Measurements from ENCODE around the gene PTPMT1. TPM values are rescaled to one million over a fixed set of nuclear protein-coding genes. Genes with fewer than 3 reads are reported as not detected.
"Not testable (repeated sequence)": the region's sequence is repeated elsewhere in the genome, so short reads cannot be mapped to it uniquely, and the experiment has no call there.

The PTPMT1 gene, protein sequence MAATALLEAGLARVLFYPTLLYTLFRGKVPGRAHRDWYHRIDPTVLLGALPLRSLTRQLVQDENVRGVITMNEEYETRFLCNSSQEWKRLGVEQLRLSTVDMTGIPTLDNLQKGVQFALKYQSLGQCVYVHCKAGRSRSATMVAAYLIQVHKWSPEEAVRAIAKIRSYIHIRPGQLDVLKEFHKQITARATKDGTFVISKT
- 58.2 TPM for polyA plus RNA-seq (2012; ENCODE audit: low read depth, missing spikeins)

DNA sequence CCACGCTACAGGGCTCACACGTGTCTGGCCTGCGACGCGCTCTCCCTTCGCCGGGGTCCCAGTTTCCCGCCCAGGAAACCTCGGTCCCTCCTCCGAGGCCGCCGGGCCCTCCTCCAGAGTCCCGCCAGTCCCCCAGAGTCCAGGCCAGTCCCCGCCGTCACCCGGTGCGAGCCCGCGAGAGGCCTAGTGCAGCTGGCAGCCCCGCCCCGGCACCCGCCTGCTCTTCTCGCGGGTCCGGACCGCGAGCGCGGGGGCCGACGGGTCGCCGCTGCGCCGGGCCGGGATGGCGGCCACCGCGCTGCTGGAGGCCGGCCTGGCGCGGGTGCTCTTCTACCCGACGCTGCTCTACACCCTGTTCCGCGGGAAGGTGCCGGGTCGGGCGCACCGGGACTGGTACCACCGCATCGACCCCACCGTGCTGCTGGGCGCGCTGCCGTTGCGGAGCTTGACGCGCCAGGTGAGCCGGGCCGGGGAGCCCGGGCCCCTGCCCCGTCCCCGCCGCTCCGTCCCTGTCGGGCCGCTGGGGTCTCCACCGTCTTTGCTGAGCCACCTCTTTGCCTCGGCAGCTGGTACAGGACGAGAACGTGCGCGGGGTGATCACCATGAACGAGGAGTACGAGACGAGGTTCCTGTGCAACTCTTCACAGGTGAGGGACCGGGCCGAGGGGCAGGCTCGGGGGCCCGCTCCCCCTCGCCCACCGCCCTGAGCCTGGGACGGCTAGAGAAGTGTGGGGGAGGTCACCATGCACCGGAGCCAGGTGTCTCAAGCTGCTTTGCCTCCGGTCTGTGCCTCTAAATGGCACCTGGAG is at the start of gene PTPMT1:
TSS of gene PTPMT1 (plus strand) at position 260 of the 809 bp plus-strand sequence. CDS start at position 284, 24 bp downstream.
- FAIRE-seq: peak; percentile 83
- TF ChIP-seq POU2F2 (IDR thresholded peaks at IDR 0.05; ENCODE audit: low read depth, low read length) (peak; percentile 73), PAX5 (IDR thresholded peaks at IDR 0.05; ENCODE audit: insufficient read depth, low read length, severe bottlenecking) (no peak), POLR2AphosphoS5 (IDR thresholded peaks at IDR 0.05; ENCODE audit: low read depth, low read length) (peak; percentile 77), POLR2A (IDR thresholded peaks at IDR 0.05; ENCODE audit: low read depth, low read length) (peak; percentile 86), TAF1 (IDR thresholded peaks at IDR 0.05; ENCODE audit: low read depth, low read length) (peak; percentile 84), SPI1 (IDR thresholded peaks at IDR 0.05; ENCODE audit: low read depth, low read length) (no peak)
- DNase-seq (ENCODE audit: insufficient read length, low spot score): peak; percentile 74

DNA sequence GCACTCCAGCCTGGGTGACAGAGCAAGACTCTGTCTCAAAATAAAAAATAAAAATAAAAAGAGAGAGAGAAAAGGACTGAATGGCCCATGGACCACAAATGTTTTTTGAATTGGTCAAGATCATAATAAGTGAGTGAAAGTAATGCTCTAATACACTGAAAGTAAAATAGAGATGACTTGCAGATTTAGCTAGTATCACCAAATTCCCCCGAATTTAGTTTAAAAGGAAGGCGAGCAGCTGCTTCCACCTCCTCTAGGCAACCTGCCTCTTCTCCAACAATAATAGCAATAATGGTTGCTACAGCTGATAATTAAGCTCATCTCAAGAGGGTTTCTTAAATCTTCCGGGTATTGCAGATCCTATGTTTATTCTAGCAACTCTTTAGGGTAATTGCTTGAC is 49.2 kb upstream of the PTPMT1 start:
- DNase-seq (ENCODE audit: insufficient read length, low spot score) (no peak), FAIRE-seq (no peak)
- TF ChIP-seq POU2F2 (IDR thresholded peaks at IDR 0.05; ENCODE audit: low read depth, low read length) (no peak), POLR2A (IDR thresholded peaks at IDR 0.05; ENCODE audit: low read depth, low read length) (no peak), TAF1 (IDR thresholded peaks at IDR 0.05; ENCODE audit: low read depth, low read length) (no peak), PAX5 (IDR thresholded peaks at IDR 0.05; ENCODE audit: insufficient read depth, low read length, severe bottlenecking) (no peak), POLR2AphosphoS5 (IDR thresholded peaks at IDR 0.05; ENCODE audit: low read depth, low read length) (no peak), SPI1 (IDR thresholded peaks at IDR 0.05; ENCODE audit: low read depth, low read length) (no peak)

DNA sequence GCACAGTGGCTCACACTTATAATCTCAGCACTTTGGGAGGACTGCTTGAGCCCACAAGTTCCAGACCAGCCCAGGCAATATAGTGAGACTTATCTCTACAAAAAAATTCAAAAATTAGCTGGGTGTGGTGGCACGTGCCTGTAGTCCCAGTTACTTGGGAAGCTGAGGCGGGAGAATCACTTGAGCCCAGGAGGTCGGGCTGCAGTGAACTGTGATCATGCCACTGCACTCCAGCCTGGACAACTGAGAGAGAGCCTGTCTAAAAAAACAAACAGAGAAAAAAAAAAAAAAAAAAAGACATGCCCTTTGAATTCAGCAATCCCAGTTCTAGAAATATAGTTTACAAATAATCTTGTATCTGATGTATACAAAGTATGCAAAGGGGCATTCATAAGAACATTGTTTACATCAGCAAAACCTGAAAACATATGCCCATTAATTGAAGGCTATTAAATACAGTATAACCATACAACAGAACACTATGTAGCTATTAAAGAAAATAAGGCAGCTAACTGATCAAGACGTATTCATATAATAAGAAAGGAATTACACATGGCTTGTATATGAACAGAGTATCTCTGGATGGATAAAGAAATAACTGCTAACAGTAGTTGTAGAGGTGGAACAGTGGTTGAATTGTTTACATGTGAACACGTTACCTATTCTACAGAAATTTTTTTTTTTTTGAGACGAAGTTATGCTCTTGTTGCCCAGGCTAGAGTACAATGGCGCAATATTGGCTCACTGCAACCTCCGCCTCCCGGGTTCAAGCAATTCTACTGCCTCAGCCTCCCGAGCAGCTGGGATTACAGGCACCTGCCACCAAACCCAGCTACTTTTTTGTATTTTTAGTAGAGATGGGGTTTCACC is 48.2 kb upstream of the PTPMT1 start:
- DNase-seq (ENCODE audit: insufficient read length, low spot score) (no peak), FAIRE-seq (no peak)
- TF ChIP-seq POLR2A (IDR thresholded peaks at IDR 0.05; ENCODE audit: low read depth, low read length): no peak
- TF ChIP-seq SPI1 (IDR thresholded peaks at IDR 0.05; ENCODE audit: low read depth, low read length): no peak

DNA sequence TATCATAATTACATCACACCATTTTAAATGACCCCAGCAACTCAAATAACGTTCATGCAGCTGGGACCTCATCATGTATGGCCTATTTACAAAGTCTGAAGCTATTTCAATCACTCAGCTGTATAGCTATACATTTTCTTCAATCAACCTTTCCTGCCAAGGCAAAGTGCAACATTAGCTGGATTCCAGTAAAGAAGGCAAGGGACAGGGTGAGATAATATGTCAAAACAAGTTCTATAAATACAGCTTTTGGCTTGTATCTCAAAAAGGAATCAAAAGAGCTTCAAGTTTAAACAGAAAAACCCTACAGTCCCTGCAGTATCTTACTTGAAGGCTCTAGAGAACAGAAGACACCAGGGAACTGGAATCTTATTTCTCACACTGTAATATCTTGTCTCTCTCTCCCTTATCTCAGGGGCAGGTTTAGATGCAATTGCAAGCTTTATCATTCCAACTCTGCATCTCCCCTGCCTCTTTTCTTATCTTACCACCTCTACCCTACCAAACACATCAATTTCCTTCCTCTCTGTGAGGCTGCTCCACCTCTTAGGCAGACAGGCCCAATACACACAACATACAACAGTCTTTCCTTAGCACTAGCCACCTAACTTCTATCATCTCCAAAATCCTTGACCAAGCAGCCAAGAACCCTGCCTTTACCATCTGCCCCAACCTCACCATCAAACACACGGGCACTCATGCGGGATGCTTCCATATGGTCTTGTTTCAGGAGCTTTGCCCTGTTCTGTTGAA is 47.0 kb upstream of the PTPMT1 start:
- peak; percentile 52 for FAIRE-seq
- DNase-seq (ENCODE audit: insufficient read length, low spot score): no peak
- TF ChIP-seq SPI1 (IDR thresholded peaks at IDR 0.05; ENCODE audit: low read depth, low read length): no peak
- no peak for TF ChIP-seq POLR2A (IDR thresholded peaks at IDR 0.05; ENCODE audit: low read depth, low read length)
- TF ChIP-seq TAF1 (IDR thresholded peaks at IDR 0.05; ENCODE audit: low read depth, low read length): no peak
- no peak for TF ChIP-seq POU2F2 (IDR thresholded peaks at IDR 0.05; ENCODE audit: low read depth, low read length)
- no peak for TF ChIP-seq PAX5 (IDR thresholded peaks at IDR 0.05; ENCODE audit: insufficient read depth, low read length, severe bottlenecking)
- TF ChIP-seq POLR2AphosphoS5 (IDR thresholded peaks at IDR 0.05; ENCODE audit: low read depth, low read length): no peak

DNA sequence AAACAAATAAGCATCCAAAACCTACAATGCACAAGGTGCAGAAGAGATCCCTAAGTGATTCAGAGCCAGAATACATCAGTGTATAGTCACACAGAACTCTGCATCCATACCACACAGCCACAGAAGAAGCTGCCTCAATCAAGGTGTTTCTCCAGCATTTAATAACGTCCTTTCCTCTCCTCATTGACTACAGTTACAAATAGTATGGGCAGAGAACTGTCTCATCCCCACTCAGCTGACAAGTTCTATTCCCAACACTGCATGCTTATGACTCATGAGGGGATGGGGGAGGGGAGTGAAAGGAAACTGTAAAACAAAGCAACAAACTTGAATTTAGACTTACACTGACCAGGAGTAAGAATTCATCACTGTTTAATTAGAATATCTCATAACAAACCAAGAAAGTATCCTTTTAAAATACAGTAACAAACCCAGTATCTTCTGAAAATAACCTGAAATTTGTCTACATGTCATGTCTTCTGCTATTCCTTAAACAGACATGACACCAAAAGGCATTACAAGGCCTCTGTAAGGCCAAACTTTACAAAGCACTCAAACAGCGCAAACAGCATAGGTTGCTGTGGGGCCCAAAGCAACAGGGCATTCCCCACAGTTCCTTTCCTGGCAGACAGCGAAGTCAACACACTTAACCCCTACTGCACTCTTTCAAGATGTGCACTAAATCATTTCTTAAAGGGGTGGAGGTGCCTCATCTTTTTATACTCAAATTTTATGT is 41.7 kb upstream of the PTPMT1 start:
- DNase-seq (ENCODE audit: insufficient read length, low spot score) (no peak), FAIRE-seq (peak; percentile 38)
- TF ChIP-seq POU2F2 (IDR thresholded peaks at IDR 0.05; ENCODE audit: low read depth, low read length) (no peak), POLR2AphosphoS5 (IDR thresholded peaks at IDR 0.05; ENCODE audit: low read depth, low read length) (no peak), POLR2A (IDR thresholded peaks at IDR 0.05; ENCODE audit: low read depth, low read length) (no peak), SPI1 (IDR thresholded peaks at IDR 0.05; ENCODE audit: low read depth, low read length) (no peak), TAF1 (IDR thresholded peaks at IDR 0.05; ENCODE audit: low read depth, low read length) (no peak)

DNA sequence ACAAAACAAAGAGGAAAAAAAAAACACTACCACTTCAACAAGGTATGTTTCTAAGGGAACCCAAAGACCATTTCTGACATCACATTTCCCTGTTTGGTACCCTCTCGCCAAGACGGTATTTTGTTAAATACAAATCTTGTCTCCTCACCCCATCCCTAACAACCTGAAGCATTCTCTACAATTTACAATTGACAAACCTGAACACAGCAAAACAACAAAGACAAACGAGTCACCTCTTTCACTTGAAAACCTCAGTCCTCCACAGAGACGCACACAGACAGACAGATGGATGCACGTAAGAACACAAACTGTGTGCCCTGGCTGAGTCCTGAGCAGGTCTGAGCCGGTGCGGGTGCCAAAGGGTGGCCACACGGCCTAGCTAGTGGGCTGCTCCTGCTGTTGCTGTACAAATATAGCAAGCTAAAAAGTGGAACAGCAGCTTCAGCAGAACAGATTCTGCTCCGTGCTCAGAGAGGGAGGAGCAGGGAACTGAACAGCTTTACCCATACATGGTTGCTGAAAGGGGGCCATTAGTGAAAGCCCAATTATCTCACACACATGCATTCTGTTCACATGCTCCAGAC is 41.0 kb upstream of the PTPMT1 start:
- no peak for DNase-seq (ENCODE audit: insufficient read length, low spot score)
- FAIRE-seq: peak; percentile 84
- TF ChIP-seq SPI1 (IDR thresholded peaks at IDR 0.05; ENCODE audit: low read depth, low read length) (no peak), PAX5 (IDR thresholded peaks at IDR 0.05; ENCODE audit: insufficient read depth, low read length, severe bottlenecking) (no peak), POU2F2 (IDR thresholded peaks at IDR 0.05; ENCODE audit: low read depth, low read length) (no peak), POLR2A (IDR thresholded peaks at IDR 0.05; ENCODE audit: low read depth, low read length) (no peak), TAF1 (IDR thresholded peaks at IDR 0.05; ENCODE audit: low read depth, low read length) (no peak)

DNA sequence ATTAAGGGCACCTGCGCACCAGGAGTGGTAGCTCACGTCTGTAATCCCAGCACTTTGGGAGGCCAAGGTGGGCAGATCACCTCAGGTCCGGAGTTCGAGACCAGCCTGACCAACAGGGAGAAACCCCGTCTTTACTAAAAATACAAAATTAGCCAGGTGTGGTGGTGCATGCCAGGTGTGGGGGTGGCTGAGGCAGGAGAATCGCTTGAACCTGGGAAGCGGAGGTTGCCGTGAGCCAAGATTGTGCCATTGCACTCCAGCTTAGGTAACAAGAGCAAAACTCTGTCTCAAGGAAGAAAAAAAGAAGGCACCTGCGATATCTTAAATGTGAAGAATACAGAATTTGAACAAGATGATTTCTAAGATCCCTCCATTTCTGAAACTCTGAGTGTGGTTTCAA is 39.4 kb upstream of the PTPMT1 start:
- not testable (repeated sequence) for FAIRE-seq; DNase-seq (ENCODE audit: insufficient read length, low spot score)

DNA sequence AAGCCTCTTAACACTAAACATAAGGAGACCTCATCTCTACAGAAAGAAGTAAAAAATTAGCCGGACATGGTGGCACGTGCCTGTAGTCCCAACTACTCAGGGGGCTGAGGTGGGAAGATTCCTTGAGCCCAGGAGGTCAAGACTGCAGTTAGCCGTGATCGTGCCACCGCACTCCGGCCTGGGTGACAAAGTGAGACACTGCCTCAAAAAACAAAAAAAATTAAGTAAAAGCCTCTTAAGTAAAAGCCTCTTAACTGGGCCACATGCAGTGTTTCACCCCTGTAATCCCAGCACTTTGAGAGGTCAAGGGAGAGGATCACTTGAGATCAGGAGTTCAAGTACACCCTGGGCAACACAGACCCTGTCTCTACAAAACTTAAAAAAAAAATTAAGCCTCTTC is 38.2 kb upstream of the PTPMT1 start:
- no peak for FAIRE-seq
- TF ChIP-seq POLR2AphosphoS5 (IDR thresholded peaks at IDR 0.05; ENCODE audit: low read depth, low read length) (no peak), TAF1 (IDR thresholded peaks at IDR 0.05; ENCODE audit: low read depth, low read length) (no peak), PAX5 (IDR thresholded peaks at IDR 0.05; ENCODE audit: insufficient read depth, low read length, severe bottlenecking) (no peak), POLR2A (IDR thresholded peaks at IDR 0.05; ENCODE audit: low read depth, low read length) (no peak), POU2F2 (IDR thresholded peaks at IDR 0.05; ENCODE audit: low read depth, low read length) (no peak)
- DNase-seq (ENCODE audit: insufficient read length, low spot score): no peak

Data from GM12891 (cell line).